ENCODE measurements around the gene EEF1A1. TPM values are rescaled to one million over a fixed set of nuclear protein-coding genes. Genes with fewer than 3 reads are reported as not detected.

Gene EEF1A1
- total RNA-seq, 6 donors from 2014 or later: 3,617 to 10,582 (median 7,272) TPM

DNA sequence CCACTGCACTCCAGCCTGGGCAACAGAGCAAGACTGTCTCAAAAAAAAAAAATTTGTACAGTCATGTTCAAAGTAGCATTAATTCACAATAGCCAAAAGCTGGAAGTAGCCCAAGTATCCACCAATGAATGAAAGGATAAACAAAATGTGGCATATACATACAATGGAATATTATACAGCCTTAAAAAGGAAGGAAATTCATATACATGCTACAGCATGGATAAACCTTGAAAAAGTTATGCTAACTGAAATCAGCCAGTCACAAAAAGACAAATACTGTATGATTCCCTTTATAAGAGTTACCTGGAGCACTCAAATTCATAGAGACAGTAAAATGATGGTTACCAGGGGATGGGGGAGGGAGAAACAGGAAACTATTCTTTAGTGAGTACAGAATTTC is 15.7 kb downstream of the EEF1A1 start:
- Histone ChIP-seq H3K4me3 (no peak overlapping the region), H3K27me3 (no peaks in the 10 kb centered on the region), H3K27ac (no peak overlapping the region), H3K9me3 (no peaks in the 10 kb centered on the region), H3K36me3 (peaks cover 9 to 42% (median 23%) of the 10 kb centered on the region in 4 donors), H3K4me1 (no peaks in the 10 kb centered on the region)
- TF ChIP-seq EP300 (IDR thresholded peaks at IDR 0.05) (no peak), POLR2AphosphoS5 (IDR thresholded peaks at IDR 0.05) (no peak), POLR2A (IDR thresholded peaks at IDR 0.05) (no peak)
- no peak for DNase-seq
- ATAC-seq (ENCODE audit: low FRiP score in 2 of 2): no peak

GRCh38 chr6:73504160-73504559 is 16.7 kb downstream of the EEF1A1 start:
- Histone ChIP-seq H3K4me1 (no peaks in the 10 kb centered on the region), H3K36me3 (peaks cover 9 to 52% (median 29%) of the 10 kb centered on the region in 4 donors), H3K4me3 (no peak overlapping the region), H3K9me3 (no peaks in the 10 kb centered on the region), H3K27ac (no peak overlapping the region), H3K27me3 (no peaks in the 10 kb centered on the region)
- 83 to 88% methylated on average over 2 of the region's 2 CpGs for WGBS, 2 donors
- DNase-seq: no peak
- ATAC-seq (ENCODE audit: low FRiP score in 2 of 2): no peak
- TF ChIP-seq, protein P1, sequence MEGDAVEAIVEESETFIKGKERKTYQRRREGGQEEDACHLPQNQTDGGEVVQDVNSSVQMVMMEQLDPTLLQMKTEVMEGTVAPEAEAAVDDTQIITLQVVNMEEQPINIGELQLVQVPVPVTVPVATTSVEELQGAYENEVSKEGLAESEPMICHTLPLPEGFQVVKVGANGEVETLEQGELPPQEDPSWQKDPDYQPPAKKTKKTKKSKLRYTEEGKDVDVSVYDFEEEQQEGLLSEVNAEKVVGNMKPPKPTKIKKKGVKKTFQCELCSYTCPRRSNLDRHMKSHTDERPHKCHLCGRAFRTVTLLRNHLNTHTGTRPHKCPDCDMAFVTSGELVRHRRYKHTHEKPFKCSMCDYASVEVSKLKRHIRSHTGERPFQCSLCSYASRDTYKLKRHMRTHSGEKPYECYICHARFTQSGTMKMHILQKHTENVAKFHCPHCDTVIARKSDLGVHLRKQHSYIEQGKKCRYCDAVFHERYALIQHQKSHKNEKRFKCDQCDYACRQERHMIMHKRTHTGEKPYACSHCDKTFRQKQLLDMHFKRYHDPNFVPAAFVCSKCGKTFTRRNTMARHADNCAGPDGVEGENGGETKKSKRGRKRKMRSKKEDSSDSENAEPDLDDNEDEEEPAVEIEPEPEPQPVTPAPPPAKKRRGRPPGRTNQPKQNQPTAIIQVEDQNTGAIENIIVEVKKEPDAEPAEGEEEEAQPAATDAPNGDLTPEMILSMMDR (IDR thresholded peaks at IDR 0.05): no peak
- TF ChIP-seq EP300 (IDR thresholded peaks at IDR 0.05) (no peak), POLR2A (IDR thresholded peaks at IDR 0.05) (no peak), POLR2AphosphoS5 (IDR thresholded peaks at IDR 0.05) (no peak)

DNA sequence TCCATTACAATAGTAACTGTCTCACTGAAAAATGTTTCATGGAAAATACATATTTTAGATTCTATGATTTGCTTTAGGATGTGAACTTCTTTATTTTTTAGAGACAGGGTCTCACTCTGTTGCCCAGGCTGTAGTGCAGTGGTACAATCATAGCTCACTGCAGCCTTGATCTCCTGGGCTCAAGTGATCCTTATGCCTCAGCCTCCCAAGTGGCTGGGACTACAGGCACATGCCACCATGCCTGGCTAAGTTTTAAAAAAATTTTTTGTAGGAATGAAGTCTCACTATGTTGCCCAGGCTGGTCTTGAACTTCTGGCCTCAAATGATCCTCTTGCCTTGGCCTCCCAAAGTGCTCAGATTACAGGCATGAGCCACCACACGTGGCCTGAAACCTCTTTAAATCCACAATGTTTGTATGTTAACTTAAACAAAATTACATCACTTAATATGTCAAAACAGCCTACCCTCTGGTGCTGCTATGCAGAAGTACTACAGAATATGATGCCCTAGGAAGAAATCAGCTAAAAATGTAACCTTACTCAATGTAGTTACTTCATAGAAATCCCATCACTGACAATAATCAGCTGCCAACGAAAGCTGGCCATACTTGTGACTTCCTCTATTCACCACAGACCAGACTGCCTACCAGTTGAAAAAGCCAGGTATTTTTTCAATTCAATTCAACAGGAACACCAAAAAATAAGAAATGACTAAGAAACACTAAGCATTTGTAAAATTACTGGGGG is 17.6 kb downstream of the EEF1A1 start:
- Histone ChIP-seq H3K4me3 (no peak overlapping the region), H3K36me3 (peaks cover 9 to 61% (median 38%) of the 10 kb centered on the region in 4 donors), H3K4me1 (no peaks in the 10 kb centered on the region), H3K27ac (no peak overlapping the region), H3K27me3 (no peaks in the 10 kb centered on the region), H3K9me3 (no peaks in the 10 kb centered on the region)
- DNase-seq (no peak), ATAC-seq (ENCODE audit: low FRiP score in 2 of 2) (peak in 1 of 2 donors; percentile 29)
- TF ChIP-seq, protein P1 (IDR thresholded peaks at IDR 0.05): no peak
- TF ChIP-seq POLR2AphosphoS5 (IDR thresholded peaks at IDR 0.05): no peak
- no peak for TF ChIP-seq POLR2A (IDR thresholded peaks at IDR 0.05)
- TF ChIP-seq EP300 (IDR thresholded peaks at IDR 0.05): no peak
- WGBS, 2 donors: 35 to 54% methylated on average over 2 of the region's 2 CpGs

- TF ChIP-seq EP300 (IDR thresholded peaks at IDR 0.05) (no peak), POLR2A (IDR thresholded peaks at IDR 0.05) (no peak), POLR2AphosphoS5 (IDR thresholded peaks at IDR 0.05) (no peak)
- TF ChIP-seq, protein P1 (IDR thresholded peaks at IDR 0.05): no peak
- no peak for ATAC-seq (ENCODE audit: low FRiP score in 2 of 2)
- H3K36me3 ChIP-seq: peaks cover 9 to 97% (median 65%) of the 10 kb centered on the region in 4 donors
These were observed 22.9 kb downstream of the EEF1A1 start for GRCh38 chr6:73497915-73498314.

GRCh38 chr6:73491377-73491776 is 29.5 kb downstream of the EEF1A1 start:
- Histone ChIP-seq H3K27me3 (no peaks in the 10 kb centered on the region), H3K27ac (no peak overlapping the region), H3K9me3 (no peaks in the 10 kb centered on the region), H3K4me1 (peaks cover 0 to 6% (median 2%) of the 10 kb centered on the region in 4 donors), H3K36me3 (peaks cover 6 to 85% (median 43%) of the 10 kb centered on the region in 4 donors), H3K4me3 (no peak overlapping the region)
- TF ChIP-seq POLR2AphosphoS5 (IDR thresholded peaks at IDR 0.05): no peak
- no peak for TF ChIP-seq POLR2A (IDR thresholded peaks at IDR 0.05)
- TF ChIP-seq, protein P1 (IDR thresholded peaks at IDR 0.05): no peak
- TF ChIP-seq EP300 (IDR thresholded peaks at IDR 0.05): no peak
- ATAC-seq (ENCODE audit: low FRiP score in 2 of 2) (no peak), DNase-seq (no peak)

More at GRCh38 chr6:73497915-73498314, 22.9 kb downstream of the EEF1A1 start:
- Histone ChIP-seq H3K4me3 (no peak overlapping the region), H3K27ac (no peak overlapping the region), H3K4me1 (no peaks in the 10 kb centered on the region), H3K9me3 (no peaks in the 10 kb centered on the region), H3K27me3 (no peaks in the 10 kb centered on the region)
- no peak for DNase-seq
- 90 to 97% methylated on average over 3 of the region's 3 CpGs for WGBS, 2 donors

Measured in upper lobe of left lung (tissue), 6 donors.